NK-92 (cell line): Measurements from ENCODE around the gene ASTN2.

Experiments
- DNase-seq: peaks from one replicate; lab custom pipeline; 2025; ENCODE audit not compliant: unreplicated experiment; lab: John Stamatoyannopoulos, UW

Gene ASTN2

GRCh38 chr9:116499986-116500871 is 914.6 kb downstream of the ASTN2 start:
- no peak for DNase-seq

GRCh38 chr9:116499434-116499833 is 915.4 kb downstream of the ASTN2 start:
- DNase-seq: no peak

GRCh38 chr9:116497095-116497890 is 917.6 kb downstream of the ASTN2 start:
- no peak for DNase-seq

GRCh38 chr9:116496167-116496566 is 918.7 kb downstream of the ASTN2 start:
- DNase-seq: no peak

- DNase-seq: no peak
Measured at GRCh38 chr9:116495725-116496124, 919.1 kb downstream of the ASTN2 start.

GRCh38 chr9:116494815-116495634 is 919.8 kb downstream of the ASTN2 start:
- DNase-seq: no peak

GRCh38 chr9:116493183-116493860 is 921.5 kb downstream of the ASTN2 start:
- DNase-seq: no peak

- DNase-seq: no peak
Measured at GRCh38 chr9:116491659-116492058, 923.2 kb downstream of the ASTN2 start.

- DNase-seq: no peak
Measured at GRCh38 chr9:116491219-116491618, 923.6 kb downstream of the ASTN2 start.

GRCh38 chr9:116490321-116490720 is 924.5 kb downstream of the ASTN2 start:
- no peak for DNase-seq

GRCh38 chr9:116488373-116488772 is 926.5 kb downstream of the ASTN2 start:
- DNase-seq: no peak

GRCh38 chr9:116484492-116485061 is 930.3 kb downstream of the ASTN2 start:
- no peak for DNase-seq

- no peak for DNase-seq
Measured at GRCh38 chr9:116483622-116484491, 931.0 kb downstream of the ASTN2 start.

GRCh38 chr9:116482740-116483139 is 932.1 kb downstream of the ASTN2 start:
- no peak for DNase-seq

GRCh38 chr9:116480700-116481099 is 934.2 kb downstream of the ASTN2 start:
- no peak for DNase-seq

- DNase-seq: no peak
Measured at GRCh38 chr9:116479967-116480366, 934.9 kb downstream of the ASTN2 start.

GRCh38 chr9:116479056-116479544 is 935.8 kb downstream of the ASTN2 start:
- no peak for DNase-seq

GRCh38 chr9:116477584-116478141 is 937.2 kb downstream of the ASTN2 start:
- no peak for DNase-seq

GRCh38 chr9:116476935-116477381 is 937.9 kb downstream of the ASTN2 start:
- DNase-seq: no peak
